SK-N-SH (cell line): ENCODE results near the gene SEZ6L2. TPM values are rescaled to one million over a fixed set of nuclear protein-coding genes. Genes with fewer than 3 reads are reported as not detected.

Experiments
- CTCF ChIA-PET: fragments of 300-600, 350-600 bp; formaldehyde crosslinking; extraction: SDS; loops from one replicate; lab custom pipeline; 2021; lab: Yijun Ruan, JAX
- POLR2A ChIA-PET: fragments of 350-600 bp; sonication (Branson Sonifier 250); formaldehyde crosslinking; extraction: SDS; loops from one replicate; lab custom pipeline; 2020; ENCODE audit warnings: antibody characterized with exemption, inconsistent platforms; lab: Yijun Ruan, JAX
- DNase-seq: peaks from one replicate; pipeline ENCODE4 v3.0.0; 2012
- H2AFZ ChIP-seq: fragments of 200-600 bp; sonication (generic); 2 replicates; pipeline ENCODE4 v1.8.1; 2016; ENCODE audit warnings: antibody characterized with exemption, mild to moderate bottlenecking, low read depth
- H3F3A ChIP-seq: fragments of 200-600 bp; sonication (generic); replicated peaks from 2 replicates; pipeline ENCODE3; 2016; ENCODE audit warnings: antibody characterized with exemption, mild to moderate bottlenecking; ENCODE audit not compliant: insufficient read depth
- H3K27ac ChIP-seq, 2 experiments: fragments of 200-500 bp in 1 of 2; fragments of 200-600 bp in 1 of 2; sonication (Bioruptor generic) in 1 of 2; sonication (generic), shearing (Covaris generic) in 1 of 2; 2 replicates each; pipeline versions ENCODE4 v1.5.1 to v1.6.1; 2014 to 2016; ENCODE audit warnings: low read depth in 2 of 2, inconsistent platforms in 1 of 2, low read length in 1 of 2, mild to moderate bottlenecking in 1 of 2, mixed read lengths in 1 of 2
- H3K27me3 ChIP-seq: fragments of 200-600 bp; sonication (generic), shearing (Covaris generic); 2 replicates; pipeline ENCODE4 v1.6.1; 2016; ENCODE audit warnings: mixed run types; ENCODE audit not compliant: insufficient read depth
- H3K36me3 ChIP-seq, 2 experiments: fragments of 200-500 bp in 1 of 2; fragments of 200-600 bp in 1 of 2; sonication (Bioruptor generic) in 1 of 2; sonication (generic) in 1 of 2; replicated peaks in 1 of 2; 2 replicates each; pipeline versions ENCODE3 to v1.5.1; 2014 to 2016; ENCODE audit warnings: low read length in 1 of 2, mild to moderate bottlenecking in 1 of 2; ENCODE audit not compliant: insufficient read depth in 2 of 2, control insufficient read depth in 1 of 2
- H3K4me1 ChIP-seq, 2 experiments: fragments of 200-500 bp in 1 of 2; fragments of 200-600 bp in 1 of 2; sonication (Bioruptor generic) in 1 of 2; sonication (generic), shearing (Covaris generic) in 1 of 2; 2 replicates each; pipeline versions ENCODE4 v1.5.1 to v1.6.1; 2014 to 2016; ENCODE audit warnings: low read depth in 1 of 2, low read length in 1 of 2, mixed run types in 1 of 2; ENCODE audit not compliant: insufficient read depth in 2 of 2, control insufficient read depth in 1 of 2
- H3K4me2 ChIP-seq: fragments of 200-600 bp; sonication (generic), shearing (Covaris generic); 2 replicates; pipeline ENCODE4 v1.6.1; 2017; ENCODE audit warnings: mixed run types
- H3K4me3 ChIP-seq, 2 experiments: fragments of 200-500 bp in 1 of 2; fragments of 200-600 bp in 1 of 2; sonication (Bioruptor generic) in 1 of 2; sonication (generic), shearing (Covaris generic) in 1 of 2; 2 replicates each; pipeline versions ENCODE4 v1.5.1 to v1.8.1; 2014 to 2016; ENCODE audit warnings: low read depth in 2 of 2, inconsistent platforms in 1 of 2, low read length in 1 of 2, mild to moderate bottlenecking in 1 of 2, mixed read lengths in 1 of 2, moderate library complexity in 1 of 2
- H3K79me2 ChIP-seq: fragments of 200-600 bp; sonication (generic); 2 replicates; pipeline ENCODE4 v1.8.1; 2017; ENCODE audit warnings: mild to moderate bottlenecking; ENCODE audit not compliant: insufficient read depth
- H3K9ac ChIP-seq: fragments of 200-600 bp; sonication (generic); 2 replicates; pipeline ENCODE4 v1.6.1; 2017; ENCODE audit warnings: mixed run types
- H3K9me2 ChIP-seq: fragments of 200-600 bp; sonication (generic); 2 replicates; pipeline ENCODE4 v1.6.1; 2017; ENCODE audit warnings: mixed run types
- H3K9me3 ChIP-seq: fragments of 200-600 bp; sonication (generic); 2 replicates; pipeline ENCODE4 v1.6.1; 2017; ENCODE audit warnings: mixed run types, mild to moderate bottlenecking, moderate library complexity
- H4K20me1 ChIP-seq: fragments of 200-600 bp; sonication (generic); 2 replicates; pipeline ENCODE4 v1.6.1; 2017; ENCODE audit warnings: mild to moderate bottlenecking, mixed run types; ENCODE audit not compliant: insufficient read depth
- EP300 ChIP-seq, 2 experiments: IDR thresholded peaks; 2 replicates each; pipeline versions ENCODE4 v1.4.0 to v1.6.1; 2012; ENCODE audit warnings: borderline replicate concordance in 1 of 2, low read depth in 1 of 2, low read length in 1 of 2
- FOSL2 ChIP-seq: IDR thresholded peaks from 2 replicates; pipeline ENCODE4 v1.4.0; 2012; ENCODE audit warnings: low read depth, mild to moderate bottlenecking, moderate library complexity, borderline replicate concordance
- FOXM1 ChIP-seq: IDR thresholded peaks from 2 replicates; pipeline ENCODE4 v1.4.0; 2012; ENCODE audit warnings: low read depth, mild to moderate bottlenecking
- GATA2 ChIP-seq: sonication (generic); formaldehyde crosslinking; IDR thresholded peaks from 2 replicates; pipeline ENCODE4 v1.5.0; 2020; ENCODE audit warnings: mild to moderate bottlenecking, missing genetic modification reagents
- IRF3 ChIP-seq: fragments of 150-350 bp; IDR thresholded peaks from 2 replicates; pipeline ENCODE4 v1.6.1; 2016; ENCODE audit warnings: mild to moderate bottlenecking, low read depth, low read length
- JUND ChIP-seq: IDR thresholded peaks from 2 replicates; pipeline ENCODE4 v1.4.0; 2012
- MXI1 ChIP-seq: IDR thresholded peaks from 2 replicates; pipeline ENCODE4 v1.6.1; 2012; ENCODE audit warnings: mild to moderate bottlenecking, low read depth, low read length, improper control_type of control experiment
- NFIC ChIP-seq: IDR thresholded peaks from 2 replicates; pipeline ENCODE4 v1.4.0; 2012; ENCODE audit warnings: borderline replicate concordance
- SMC3 ChIP-seq: IDR thresholded peaks from 2 replicates; pipeline ENCODE4 v1.6.1; 2012; ENCODE audit warnings: low read depth, low read length, improper control_type of control experiment
- TAF1 ChIP-seq: IDR thresholded peaks from 2 replicates; pipeline ENCODE4 v1.6.1; 2012; ENCODE audit warnings: low read depth, mild to moderate bottlenecking, low read length, moderate library complexity, borderline replicate concordance
- USF1 ChIP-seq: IDR thresholded peaks from 2 replicates; pipeline ENCODE4 v1.4.0; 2012; ENCODE audit warnings: low read depth, borderline replicate concordance
- USF2 ChIP-seq: fragments of 150-350 bp; IDR thresholded peaks from 2 replicates; pipeline ENCODE4 v1.6.1; 2017; ENCODE audit warnings: antibody characterized with exemption, low read length, low read depth, borderline replicate concordance
- WGBS: methylation state at CpG from one replicate; pipeline ENCODE4 v1.1.6; 2017; ENCODE audit warnings: low lambda C conversion rate; 5-methylcytosine and 5-hydroxymethylcytosine counted together
- polyA plus RNA-seq, 3 experiments: library from polyadenylated mRNA; depleted of rRNA; stranded (reverse); fragments of >200 nt; gene quantifications; 2 replicates each; pipeline ENCODE4 v1.2.3, GENCODE V29; 2012
- TF ChIP-seq, protein P1 (sequence below): IDR thresholded peaks from 2 replicates; pipeline ENCODE4 v1.4.0; 2012; ENCODE audit warnings: low read depth
- TF ChIP-seq, protein P2 (sequence below): IDR thresholded peaks from 2 replicates; pipeline ENCODE4; 2012

SEZ6L2 gene
- polyA plus RNA-seq, 1 of the 3 experiments (the other 2 are of a cell fraction): 59.8 TPM

GRCh38 chr16:29927070-29927905, 27.9 kb upstream of the SEZ6L2 start:
- H3K4me3 ChIP-seq: peak overlapping the region; percentile 73 to 76
- CTCF ChIA-PET: interaction anchor here (0.9 to 2.5 kb wide), 6 partner anchors 24 to 166 kb away, joined by 3 to 10 read pairs (median 4); partner anchors contain the start of genes ASPHD1, TLCD3B and TMEM219

More at GRCh38 chr16:29927070-29927905, 27.9 kb upstream of the SEZ6L2 start:
- Histone ChIP-seq H3K4me1 (peaks cover 15% of the 10 kb centered on the region in 2 experiments; a peak in 3 of 4 replicates), H3K4me2 (peak overlapping the region; percentile 91), H2AFZ (peak overlapping the region; percentile 99), H3K9me3 (no peaks in the 10 kb centered on the region), H3K79me2 (peaks cover 49% of the 10 kb centered on the region), H3F3A (peaks cover 8% of the 10 kb centered on the region), H3K27me3 (no peaks in the 10 kb centered on the region), H3K36me3 (peaks cover 8 to 9% of the 10 kb centered on the region in 2 experiments), H3K9me2 (no peaks in the 10 kb centered on the region), H3K27ac (peak overlapping the region; percentile 81 to 87; a peak in 3 of 4 replicates), H4K20me1 (no peaks in the 10 kb centered on the region; the same call in 1 of the 2 replicates), H3K9ac (peak overlapping the region; percentile 88)
- WGBS: 81% methylated on average over 12 of the region's 12 CpGs
- TF ChIP-seq IRF3: no peak
- TF ChIP-seq EP300 (IDR thresholded peaks at IDR 0.05; ENCODE audit: borderline replicate concordance in 1 of 2, low read depth in 1 of 2, low read length in 1 of 2): no peak
- no peak for TF ChIP-seq GATA2 (CRISPR knock-in tag)
- no peak for TF ChIP-seq TAF1
- TF ChIP-seq, protein P1, sequence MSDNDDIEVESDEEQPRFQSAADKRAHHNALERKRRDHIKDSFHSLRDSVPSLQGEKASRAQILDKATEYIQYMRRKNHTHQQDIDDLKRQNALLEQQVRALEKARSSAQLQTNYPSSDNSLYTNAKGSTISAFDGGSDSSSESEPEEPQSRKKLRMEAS: no peak
- no peak for TF ChIP-seq NFIC
- TF ChIP-seq FOSL2: no peak
- no peak for TF ChIP-seq USF2
- no peak for TF ChIP-seq MXI1
- TF ChIP-seq, protein P2, sequence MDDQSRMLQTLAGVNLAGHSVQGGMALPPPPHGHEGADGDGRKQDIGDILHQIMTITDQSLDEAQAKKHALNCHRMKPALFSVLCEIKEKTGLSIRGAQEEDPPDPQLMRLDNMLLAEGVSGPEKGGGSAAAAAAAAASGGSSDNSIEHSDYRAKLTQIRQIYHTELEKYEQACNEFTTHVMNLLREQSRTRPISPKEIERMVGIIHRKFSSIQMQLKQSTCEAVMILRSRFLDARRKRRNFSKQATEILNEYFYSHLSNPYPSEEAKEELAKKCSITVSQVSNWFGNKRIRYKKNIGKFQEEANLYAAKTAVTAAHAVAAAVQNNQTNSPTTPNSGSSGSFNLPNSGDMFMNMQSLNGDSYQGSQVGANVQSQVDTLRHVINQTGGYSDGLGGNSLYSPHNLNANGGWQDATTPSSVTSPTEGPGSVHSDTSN: no peak
- no peak for TF ChIP-seq JUND
- no peak for TF ChIP-seq FOXM1
- no peak for TF ChIP-seq USF1
- TF ChIP-seq SMC3: no peak
- POLR2A ChIA-PET: interaction anchor here (0.5 to 2.4 kb wide), 13 partner anchors 8 to 138 kb away, joined by 3 to 12 read pairs (median 3); partner anchors contain the start of genes ALDOA, KIF22, SEZ6L2 and TAOK2
- no peak for DNase-seq
